Kidney (tissue), 14 donors: Measurements from ENCODE around the gene LRRC49. TPM values are rescaled to one million over a fixed set of nuclear protein-coding genes. Genes with fewer than 3 reads are reported as not detected.

Source experiments
- DNase-seq, 5 donors: peaks; one replicate each; pipeline ENCODE4 v3.0.0-alpha.2; 2013 to 2020
- FAIRE-seq: peaks from 2 replicates; lab custom pipeline; 2012; peaks lifted over from hg19 to GRCh38; lab: Jason Lieb, UNC
- H3K27ac ChIP-seq, 2 donors: one replicate each; pipeline ENCODE4 v1.7.0; 2013; ENCODE audit warnings: low read depth in 2 of 2, low read length in 2 of 2, inconsistent platforms in 1 of 2
- H3K27me3 ChIP-seq: one replicate; pipeline ENCODE4 v1.7.1; 2013; ENCODE audit warnings: low read length, inconsistent platforms; ENCODE audit not compliant: control insufficient read depth, insufficient read depth
- H3K36me3 ChIP-seq, 3 donors: one replicate each; pipeline versions ENCODE4 v1.7.0 to v1.7.1; 2013; ENCODE audit warnings: low read length in 3 of 3, control low read depth in 1 of 3, inconsistent platforms in 1 of 3; ENCODE audit not compliant: insufficient read depth in 3 of 3, control insufficient read depth in 2 of 3
- H3K4me1 ChIP-seq, 3 donors: one replicate each; pipeline versions ENCODE4 v1.7.0 to v1.7.1; 2013; ENCODE audit warnings: low read length in 3 of 3, inconsistent platforms in 1 of 3, low read depth in 1 of 3; ENCODE audit not compliant: control insufficient read depth in 2 of 3, insufficient read depth in 2 of 3
- H3K4me3 ChIP-seq, 3 donors: one replicate each; pipeline versions ENCODE4 v1.7.0 to v1.8.1; 2013; ENCODE audit warnings: low read length in 3 of 3, control low read depth in 1 of 3, inconsistent platforms in 1 of 3
- H3K9ac ChIP-seq, 3 donors: one replicate each; pipeline versions ENCODE4 v1.7.0 to v1.7.1; 2013; ENCODE audit warnings: low read length in 3 of 3, control low read depth in 1 of 3, inconsistent platforms in 1 of 3
- H3K9me3 ChIP-seq, 3 donors: one replicate each; pipeline versions ENCODE4 v1.7.0 to v1.7.1; 2013; ENCODE audit warnings: low read length in 3 of 3, control low read depth in 1 of 3, inconsistent platforms in 1 of 3; ENCODE audit not compliant: control insufficient read depth in 2 of 3, insufficient read depth in 1 of 3
- intact Hi-C: fragments of 100-400 bp; cut with DNase I; formaldehyde crosslinking; loops from one replicate; pipeline ENCODE4 v1.11.1; 2022
- polyA plus RNA-seq: library from polyadenylated mRNA; stranded (reverse); fragments of 350-450 nt; fragmentation: Illumina TruSeq; extraction: RNeasy Lipid Tissue Mini Kit (QIAGEN cat#74804); gene quantifications from one replicate; pipeline ENCODE4 v1.2.3, GENCODE V29; 2014; ENCODE audit warnings: low read depth, low replicate concordance; ENCODE audit not compliant: insufficient read depth
- total RNA-seq: library from RNA; stranded (reverse); fragmentation: NEBNext Ultra II Directional; extraction: Animal tissue kit (Norgen Biotek cat#: 25700); gene quantifications from one replicate; pipeline ENCODE4 v1.2.1, GENCODE V29; 2021
- TF ChIP-seq, protein P1 (sequence below): IDR thresholded peaks from 3 replicates; pipeline ENCODE4 v1.5.1; 2012; ENCODE audit warnings: mild to moderate bottlenecking, moderate library complexity, borderline replicate concordance; ENCODE audit not compliant: insufficient read depth; ENCODE audit errors: extremely low read depth
- donor health status: control.
- donor health status: control.
- donor health status: control.
- donor health status: control.
- donor health status: control.
- donor health status: DM: yes; HTN: yes; CAD: no.
- donor health status: Normal renal cell carcinoma (clear cell type).

LRRC49 gene
- total and polyA plus RNA-seq, 2 donors from 2014 or later = 13.2 to 14.2 TPM

GRCh38 chr15:70916531-70916930, 23.9 kb downstream of the LRRC49 start:
- no peaks in the 10 kb centered on the region for H3K27me3 ChIP-seq

GRCh38 chr15:70917955-70918354, 25.3 kb downstream of the LRRC49 start:
- TF ChIP-seq, protein P1, sequence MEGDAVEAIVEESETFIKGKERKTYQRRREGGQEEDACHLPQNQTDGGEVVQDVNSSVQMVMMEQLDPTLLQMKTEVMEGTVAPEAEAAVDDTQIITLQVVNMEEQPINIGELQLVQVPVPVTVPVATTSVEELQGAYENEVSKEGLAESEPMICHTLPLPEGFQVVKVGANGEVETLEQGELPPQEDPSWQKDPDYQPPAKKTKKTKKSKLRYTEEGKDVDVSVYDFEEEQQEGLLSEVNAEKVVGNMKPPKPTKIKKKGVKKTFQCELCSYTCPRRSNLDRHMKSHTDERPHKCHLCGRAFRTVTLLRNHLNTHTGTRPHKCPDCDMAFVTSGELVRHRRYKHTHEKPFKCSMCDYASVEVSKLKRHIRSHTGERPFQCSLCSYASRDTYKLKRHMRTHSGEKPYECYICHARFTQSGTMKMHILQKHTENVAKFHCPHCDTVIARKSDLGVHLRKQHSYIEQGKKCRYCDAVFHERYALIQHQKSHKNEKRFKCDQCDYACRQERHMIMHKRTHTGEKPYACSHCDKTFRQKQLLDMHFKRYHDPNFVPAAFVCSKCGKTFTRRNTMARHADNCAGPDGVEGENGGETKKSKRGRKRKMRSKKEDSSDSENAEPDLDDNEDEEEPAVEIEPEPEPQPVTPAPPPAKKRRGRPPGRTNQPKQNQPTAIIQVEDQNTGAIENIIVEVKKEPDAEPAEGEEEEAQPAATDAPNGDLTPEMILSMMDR = no peak
- intact Hi-C loops = no loop called here
- Histone ChIP-seq H3K27ac (no peak overlapping the region), H3K4me1 (no peaks in the 10 kb centered on the region), H3K9me3 (no peaks in the 10 kb centered on the region), H3K4me3 (no peak overlapping the region), H3K9ac (no peak overlapping the region), H3K36me3 (no peaks in the 10 kb centered on the region), H3K27me3 (no peaks in the 10 kb centered on the region)
- DNase-seq (no peak), FAIRE-seq (no peak)

More at GRCh38 chr15:70916531-70916930, 23.9 kb downstream of the LRRC49 start:
- Histone ChIP-seq H3K4me3 (no peak overlapping the region), H3K27ac (no peak overlapping the region), H3K4me1 (no peaks in the 10 kb centered on the region), H3K9ac (no peak overlapping the region), H3K9me3 (no peaks in the 10 kb centered on the region), H3K36me3 (no peaks in the 10 kb centered on the region)
- DNase-seq (peak in 1 of 5 donors; percentile 52), FAIRE-seq (no peak)
- TF ChIP-seq, protein P1 = no peak
- intact Hi-C loops = no loop called here

GRCh38 chr15:70920981-70921696, 28.5 kb downstream of the LRRC49 start:
- FAIRE-seq = no peak
- DNase-seq = no peak

More at GRCh38 chr15:70920981-70921696, 28.5 kb downstream of the LRRC49 start:
- Histone ChIP-seq H3K27ac (no peak overlapping the region), H3K4me1 (no peaks in the 10 kb centered on the region), H3K4me3 (no peak overlapping the region), H3K36me3 (no peaks in the 10 kb centered on the region), H3K27me3 (no peaks in the 10 kb centered on the region), H3K9ac (no peak overlapping the region), H3K9me3 (no peaks in the 10 kb centered on the region)
- TF ChIP-seq, protein P1 = no peak
- intact Hi-C loops = no loop called here
